SJSA1 (cell line): ENCODE measurements around the gene IFITM10. TPM values are rescaled to one million over a fixed set of nuclear protein-coding genes. Genes with fewer than 3 reads are reported as not detected.

Source experiments
- DNase-seq, 2 experiments: peaks; one replicate each; pipeline ENCODE4 v3.0.0-alpha.2; 2015 to 2020; ENCODE audit warnings: low spot score in 2 of 2, low read depth in 1 of 2
- H3K27ac ChIP-seq: fragments of 250-450 bp; sonication (Bioruptor Pico); 2 replicates; pipeline ENCODE4 v1.5.1; 2020; ENCODE audit warnings: mild to moderate bottlenecking, moderate library complexity
- H3K27me3 ChIP-seq: fragments of 250-450 bp; sonication (Bioruptor Pico); replicated peaks from 2 replicates; pipeline ENCODE4 v1.5.1; 2020; ENCODE audit warnings: mild to moderate bottlenecking, moderate library complexity
- H3K36me3 ChIP-seq: fragments of 250-450 bp; sonication (Bioruptor Pico); 2 replicates; pipeline ENCODE4 v1.5.1; 2020; ENCODE audit warnings: mild to moderate bottlenecking
- H3K4me1 ChIP-seq: fragments of 250-450 bp; sonication (Bioruptor Pico); replicated peaks from 2 replicates; pipeline ENCODE4 v1.6.1; 2021; ENCODE audit warnings: mild to moderate bottlenecking
- H3K4me3 ChIP-seq: fragments of 250-450 bp; sonication (Bioruptor Pico); 2 replicates; pipeline ENCODE4 v1.5.1; 2020; ENCODE audit warnings: mild to moderate bottlenecking
- H3K9me3 ChIP-seq: fragments of 250-450 bp; sonication (Bioruptor Pico); replicated peaks from 2 replicates; pipeline ENCODE4 v1.5.1; 2020; ENCODE audit warnings: mild to moderate bottlenecking
- total RNA-seq: library from RNA; depleted of rRNA; stranded (reverse); fragments of >200 nt; shearing (Covaris generic); gene quantifications from 2 replicates; pipeline ENCODE4 v1.2.3, GENCODE V29; 2014

The IFITM10 gene
- total RNA-seq, 1 experiment from 2014 or later: 0.05 TPM

- no peaks in the 10 kb centered on the region for H3K4me1 ChIP-seq
- no peak overlapping the region for H3K27ac ChIP-seq
- H3K27me3 ChIP-seq: 0 out of 2 replicates have a peak, but pooled peaks cover 3% of the 10 kb centered on the region
- peaks cover 10% of the 10 kb centered on the region for H3K9me3 ChIP-seq
- no peaks in the 10 kb centered on the region for H3K36me3 ChIP-seq
- DNase-seq: no peak
- H3K4me3 ChIP-seq: no peak overlapping the region
These were observed 13.2 kb downstream of the IFITM10 start for GRCh38 chr11:1737080-1737757.

GRCh38 chr11:1736447-1736992 lies 13.9 kb downstream of the IFITM10 start:
- Histone ChIP-seq H3K4me1 (no peaks in the 10 kb centered on the region), H3K9me3 (peaks cover 10% of the 10 kb centered on the region), H3K27ac (no peak overlapping the region), H3K4me3 (no peak overlapping the region), H3K27me3 (no peaks in the 10 kb centered on the region), H3K36me3 (no peaks in the 10 kb centered on the region)
- DNase-seq: no peak

GRCh38 chr11:1735271-1735670 lies 15.1 kb downstream of the IFITM10 start:
- Histone ChIP-seq H3K27ac (no peak overlapping the region), H3K4me1 (no peaks in the 10 kb centered on the region), H3K4me3 (no peak overlapping the region), H3K9me3 (peaks cover 10% of the 10 kb centered on the region), H3K27me3 (no peaks in the 10 kb centered on the region), H3K36me3 (no peaks in the 10 kb centered on the region)
- DNase-seq: no peak

GRCh38 chr11:1734641-1735081 lies 15.7 kb downstream of the IFITM10 start:
- H3K27ac ChIP-seq: no peak overlapping the region
- no peaks in the 10 kb centered on the region for H3K4me1 ChIP-seq
- no peaks in the 10 kb centered on the region for H3K27me3 ChIP-seq
- no peak for DNase-seq
- peaks cover 10% of the 10 kb centered on the region for H3K9me3 ChIP-seq
- no peak overlapping the region for H3K4me3 ChIP-seq
- no peaks in the 10 kb centered on the region for H3K36me3 ChIP-seq

- no peaks in the 10 kb centered on the region for H3K4me1 ChIP-seq
- DNase-seq: no peak
- peaks cover 10% of the 10 kb centered on the region for H3K9me3 ChIP-seq
- no peak overlapping the region for H3K27ac ChIP-seq
- H3K4me3 ChIP-seq: no peak overlapping the region
- no peaks in the 10 kb centered on the region for H3K36me3 ChIP-seq
- no peaks in the 10 kb centered on the region for H3K27me3 ChIP-seq
These were observed 16.4 kb downstream of the IFITM10 start for GRCh38 chr11:1733716-1734640.

- Histone ChIP-seq H3K27ac (no peak overlapping the region), H3K4me1 (no peaks in the 10 kb centered on the region), H3K4me3 (no peak overlapping the region), H3K27me3 (no peaks in the 10 kb centered on the region; the same call in 1 of the 2 replicates), H3K36me3 (no peaks in the 10 kb centered on the region), H3K9me3 (peaks cover 10% of the 10 kb centered on the region)
- no peak for DNase-seq
These were observed 17.2 kb downstream of the IFITM10 start for GRCh38 chr11:1733009-1733715.

GRCh38 chr11:1732418-1733008 lies 17.9 kb downstream of the IFITM10 start:
- Histone ChIP-seq H3K4me1 (no peaks in the 10 kb centered on the region), H3K4me3 (no peak overlapping the region), H3K27me3 (no peaks in the 10 kb centered on the region; the same call in 1 of the 2 replicates), H3K27ac (no peak overlapping the region), H3K9me3 (peaks cover 9% of the 10 kb centered on the region; the same call in 1 of the 2 replicates), H3K36me3 (no peaks in the 10 kb centered on the region)
- no peak for DNase-seq

GRCh38 chr11:1731451-1732059 lies 18.8 kb downstream of the IFITM10 start:
- H3K36me3 ChIP-seq: no peaks in the 10 kb centered on the region
- no peak for DNase-seq
- 0 out of 2 replicates have a peak, but pooled peaks cover 5% of the 10 kb centered on the region for H3K9me3 ChIP-seq
- no peaks in the 10 kb centered on the region; the same call in 1 of the 2 replicates for H3K27me3 ChIP-seq
- no peak overlapping the region for H3K27ac ChIP-seq
- no peak overlapping the region for H3K4me3 ChIP-seq
- no peaks in the 10 kb centered on the region for H3K4me1 ChIP-seq

- DNase-seq: no peak
- Histone ChIP-seq H3K4me3 (no peak overlapping the region), H3K4me1 (no peaks in the 10 kb centered on the region), H3K27me3 (no peaks in the 10 kb centered on the region; the same call in 1 of the 2 replicates), H3K9me3 (no peaks in the 10 kb centered on the region), H3K27ac (no peak overlapping the region), H3K36me3 (no peaks in the 10 kb centered on the region)
These were observed 20.3 kb downstream of the IFITM10 start for GRCh38 chr11:1730059-1730629.

GRCh38 chr11:1729692-1730011 lies 20.7 kb downstream of the IFITM10 start:
- Histone ChIP-seq H3K27ac (no peak overlapping the region), H3K27me3 (no peaks in the 10 kb centered on the region; the same call in none of the 2 replicates), H3K4me1 (no peaks in the 10 kb centered on the region), H3K9me3 (no peaks in the 10 kb centered on the region), H3K4me3 (no peak overlapping the region), H3K36me3 (no peaks in the 10 kb centered on the region)
- DNase-seq: no peak

GRCh38 chr11:1728931-1729691 lies 21.3 kb downstream of the IFITM10 start:
- H3K27me3 ChIP-seq: no peaks in the 10 kb centered on the region; the same call in none of the 2 replicates
- no peak overlapping the region for H3K4me3 ChIP-seq
- no peak for DNase-seq

GRCh38 chr11:1728301-1728700 lies 22.1 kb downstream of the IFITM10 start:
- no peak for DNase-seq
- Histone ChIP-seq H3K4me3 (no peak overlapping the region), H3K27me3 (peaks cover under 1% of the 10 kb centered on the region)

More at GRCh38 chr11:1728931-1729691, 21.3 kb downstream of the IFITM10 start:
- Histone ChIP-seq H3K27ac (no peak overlapping the region), H3K9me3 (no peaks in the 10 kb centered on the region), H3K36me3 (no peaks in the 10 kb centered on the region), H3K4me1 (no peaks in the 10 kb centered on the region)

More at GRCh38 chr11:1728301-1728700, 22.1 kb downstream of the IFITM10 start:
- Histone ChIP-seq H3K36me3 (no peaks in the 10 kb centered on the region), H3K27ac (no peak overlapping the region), H3K4me1 (no peaks in the 10 kb centered on the region), H3K9me3 (no peaks in the 10 kb centered on the region)
